ENCODE results near the gene THYN1. TPM values are rescaled to one million over a fixed set of nuclear protein-coding genes. Genes with fewer than 3 reads are reported as not detected.

Gene THYN1
- total RNA-seq, 4 donors from 2014 or later = 31.7 to 62.8 (median 42.6) TPM

GRCh38 chr11:134246100-134246499 lies 7.1 kb downstream of the THYN1 start:
- Histone ChIP-seq H3K36me3 (peaks cover 93% of the 10 kb centered on the region), H3K27me3 (no peaks in the 10 kb centered on the region), H3K27ac (no peak overlapping the region), H3K4me3 (no peak overlapping the region), H3K9me3 (no peaks in the 10 kb centered on the region), H3K4me1 (no peaks in the 10 kb centered on the region)
- 90% methylated on average over 7 of the region's 11 CpGs for WGBS
- DNase-seq (ENCODE audit: low spot score in 2 of 2) = no peak
- TF ChIP-seq CTCF (IDR thresholded peaks at IDR 0.05) = no peak

- Histone ChIP-seq H3K27me3 (no peaks in the 10 kb centered on the region), H3K4me3 (no peak overlapping the region), H3K27ac (no peak overlapping the region), H3K4me1 (no peaks in the 10 kb centered on the region), H3K36me3 (peaks cover 98% of the 10 kb centered on the region), H3K9me3 (no peaks in the 10 kb centered on the region)
- 92% methylated on average over 13 of the region's 14 CpGs for WGBS
- peak in 1 of 2 donors; percentile 76 for DNase-seq (ENCODE audit: low spot score in 2 of 2)
- TF ChIP-seq EP300 (IDR thresholded peaks at IDR 0.05) = no peak
- no peak for TF ChIP-seq POLR2AphosphoS5 (IDR thresholded peaks at IDR 0.05)
- no peak for TF ChIP-seq POLR2A (IDR thresholded peaks at IDR 0.05)
- no peak for TF ChIP-seq CTCF (IDR thresholded peaks at IDR 0.05)
Measured at GRCh38 chr11:134245434-134245833, 7.7 kb downstream of the THYN1 start.

GRCh38 chr11:134244593-134244992 lies 8.6 kb downstream of the THYN1 start:
- Histone ChIP-seq H3K27me3 (no peaks in the 10 kb centered on the region), H3K27ac (no peak overlapping the region), H3K36me3 (peaks cover 98% of the 10 kb centered on the region), H3K9me3 (no peaks in the 10 kb centered on the region), H3K4me1 (no peaks in the 10 kb centered on the region), H3K4me3 (no peak overlapping the region)
- DNase-seq (ENCODE audit: low spot score in 2 of 2) = peak in 1 of 2 donors; percentile 69
- 70% methylated on average over 6 of the region's 7 CpGs for WGBS
- TF ChIP-seq CTCF (IDR thresholded peaks at IDR 0.05) = peak in 1 of 2 donors; percentile 39
- TF ChIP-seq POLR2A (IDR thresholded peaks at IDR 0.05) = no peak

- no peaks in the 10 kb centered on the region for H3K4me1 ChIP-seq
- H3K27ac ChIP-seq = no peak overlapping the region
- WGBS = 93% methylated on average over 4 of the region's 4 CpGs
- DNase-seq (ENCODE audit: low spot score in 2 of 2) = no peak
- TF ChIP-seq POLR2AphosphoS5 (IDR thresholded peaks at IDR 0.05) (no peak), EP300 (IDR thresholded peaks at IDR 0.05) (no peak), CTCF (IDR thresholded peaks at IDR 0.05) (no peak), POLR2A (IDR thresholded peaks at IDR 0.05) (no peak)
- H3K36me3 ChIP-seq = peaks cover 98% of the 10 kb centered on the region
- H3K4me3 ChIP-seq = no peak overlapping the region
- no peaks in the 10 kb centered on the region for H3K27me3 ChIP-seq
- H3K9me3 ChIP-seq = no peaks in the 10 kb centered on the region
Measured at GRCh38 chr11:134243913-134244312, 9.2 kb downstream of the THYN1 start.

GRCh38 chr11:134242376-134242775 lies 10.8 kb downstream of the THYN1 start:
- TF ChIP-seq EP300 (IDR thresholded peaks at IDR 0.05) (no peak), CTCF (IDR thresholded peaks at IDR 0.05) (no peak), POLR2A (IDR thresholded peaks at IDR 0.05) (no peak), POLR2AphosphoS5 (IDR thresholded peaks at IDR 0.05) (no peak)
- Histone ChIP-seq H3K27ac (no peak overlapping the region), H3K9me3 (no peaks in the 10 kb centered on the region), H3K4me3 (no peak overlapping the region), H3K27me3 (no peaks in the 10 kb centered on the region), H3K4me1 (no peaks in the 10 kb centered on the region), H3K36me3 (peaks cover 93% of the 10 kb centered on the region)
- 89% methylated on average over 9 of the region's 9 CpGs for WGBS
- DNase-seq (ENCODE audit: low spot score in 2 of 2) = no peak

Measured in suprapubic skin (tissue), 4 donors.